ENCODE results near the gene CRYGA.

CRYGA gene

DNA sequence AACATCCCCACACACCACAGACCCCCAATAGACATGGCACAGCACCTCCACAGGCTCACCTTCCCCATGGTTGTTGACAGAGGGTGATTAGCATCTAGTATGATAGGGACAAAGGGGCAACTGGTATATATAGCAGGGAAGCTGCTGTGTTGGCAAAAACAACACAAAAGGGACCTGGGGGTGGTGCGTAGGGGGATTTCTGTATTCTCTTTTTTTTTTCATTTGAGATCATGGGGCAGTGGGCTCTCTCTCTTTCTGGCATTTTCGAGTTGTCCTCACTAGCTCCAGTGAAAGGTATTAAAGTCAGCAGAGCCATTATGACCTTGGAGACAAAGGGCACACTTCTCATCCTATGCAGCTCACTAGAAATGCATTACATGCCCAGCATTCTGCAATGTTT is at the start of gene CRYGA:
TSS of gene CRYGA (minus strand) at position 101 of the 400 bp plus-strand sequence. CDS start at position 68, 33 bp downstream.
- DNase-seq = no peak

DNA sequence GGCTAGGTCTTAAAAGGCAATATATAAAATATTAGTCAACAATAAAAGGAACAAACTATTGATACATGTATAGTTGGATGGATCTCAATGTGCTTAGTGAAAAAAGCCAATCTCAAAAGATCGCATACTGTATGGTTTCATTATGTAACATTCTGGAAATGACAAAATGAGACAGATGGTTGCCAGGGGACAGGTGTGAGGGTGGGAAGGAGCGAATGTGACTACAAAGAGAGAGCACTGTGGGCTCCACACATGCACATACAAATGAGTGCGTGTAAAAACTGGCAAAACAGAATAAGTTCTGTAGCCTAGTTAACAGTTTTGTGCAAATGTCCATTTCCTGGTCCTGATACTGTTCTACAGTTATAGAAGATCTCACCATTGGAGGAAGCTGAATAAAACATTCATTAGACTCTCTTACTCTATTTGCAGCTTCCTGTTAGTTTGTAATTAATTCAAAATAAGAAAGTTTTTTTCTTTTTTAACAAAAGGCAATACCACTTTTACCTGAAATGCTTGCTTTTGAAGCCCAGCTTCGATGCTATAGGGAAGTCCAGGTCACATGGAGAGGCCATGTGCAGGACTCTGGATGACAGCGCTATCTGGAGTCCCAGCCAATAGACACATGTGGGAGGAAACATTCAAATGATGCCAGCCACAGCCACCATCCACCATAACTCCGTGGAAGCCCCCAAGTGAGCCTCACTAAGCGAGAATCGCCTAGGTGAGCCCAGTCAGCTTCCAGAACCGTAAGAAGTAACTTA is 47.5 kb upstream of the CRYGA start:
- DNase-seq = peak in 1 of 2 experiments; percentile 66

- no peak for DNase-seq
Measured at GRCh38 chr2:208208335-208209085, 45.1 kb upstream of the CRYGA start.

DNA sequence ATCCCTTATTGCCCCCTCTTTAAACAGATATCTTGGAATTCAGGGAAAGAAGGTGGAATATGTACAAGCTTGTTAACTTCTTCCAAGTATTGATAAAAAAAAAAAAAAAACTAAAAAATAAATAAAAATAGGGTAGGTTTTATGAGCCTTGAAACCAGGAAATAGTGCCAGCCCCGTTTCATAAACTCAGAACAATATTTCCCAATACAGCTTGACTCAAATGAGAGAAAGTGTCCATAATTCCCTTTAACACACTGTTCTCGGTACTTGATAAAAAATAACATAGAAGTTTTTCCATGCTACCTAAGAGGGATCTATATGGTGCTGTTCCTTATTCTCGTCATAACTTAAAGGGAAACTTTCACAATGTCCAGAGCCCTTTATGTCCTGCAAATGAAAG is 44.4 kb upstream of the CRYGA start:
- no peak for DNase-seq

- DNase-seq = no peak
Measured at GRCh38 chr2:208204166-208204565, 40.8 kb upstream of the CRYGA start.

GRCh38 chr2:208195531-208195930 is 32.1 kb upstream of the CRYGA start:
- DNase-seq = no peak

GRCh38 chr2:208192611-208193236 is 29.3 kb upstream of the CRYGA start:
- DNase-seq = no peak

DNA sequence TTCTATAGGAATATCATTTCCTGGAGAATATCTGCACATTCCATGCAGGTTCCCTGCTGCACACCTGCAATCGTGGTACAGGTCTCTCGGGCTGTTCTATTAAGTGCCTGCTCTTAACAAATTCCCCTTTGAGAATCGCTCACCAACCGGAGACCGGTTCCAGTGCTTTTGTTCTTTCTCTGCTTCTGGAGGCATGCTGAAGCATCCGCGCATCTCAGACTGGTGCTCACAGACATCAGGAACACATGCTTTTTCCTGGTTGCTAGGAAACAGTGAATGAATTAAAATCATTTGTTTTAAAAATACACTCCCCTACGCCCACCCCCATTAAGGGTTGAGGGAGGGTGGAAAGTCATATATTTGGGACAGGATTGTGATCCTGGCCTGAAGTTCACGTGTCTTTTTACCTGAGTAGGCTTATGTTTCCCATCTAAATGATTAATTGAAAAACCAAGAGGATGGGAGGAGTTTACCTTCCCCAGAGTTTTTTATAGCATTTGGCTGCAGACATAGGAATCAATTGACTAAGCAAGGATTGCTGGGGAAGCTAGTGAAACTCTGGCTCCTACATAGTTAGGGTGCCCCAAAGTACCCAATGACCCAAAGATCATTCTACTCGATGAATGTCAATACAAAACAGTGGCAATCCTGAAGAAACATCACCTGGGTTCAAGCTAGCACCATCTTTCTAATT is 26.6 kb upstream of the CRYGA start, which contains the start of gene C2orf80:
TSS of gene C2orf80 (minus strand) at position 221 of the 694 bp plus-strand sequence. CDS start 3,044 bp downstream, outside the sequence.
- no peak for DNase-seq

DNA sequence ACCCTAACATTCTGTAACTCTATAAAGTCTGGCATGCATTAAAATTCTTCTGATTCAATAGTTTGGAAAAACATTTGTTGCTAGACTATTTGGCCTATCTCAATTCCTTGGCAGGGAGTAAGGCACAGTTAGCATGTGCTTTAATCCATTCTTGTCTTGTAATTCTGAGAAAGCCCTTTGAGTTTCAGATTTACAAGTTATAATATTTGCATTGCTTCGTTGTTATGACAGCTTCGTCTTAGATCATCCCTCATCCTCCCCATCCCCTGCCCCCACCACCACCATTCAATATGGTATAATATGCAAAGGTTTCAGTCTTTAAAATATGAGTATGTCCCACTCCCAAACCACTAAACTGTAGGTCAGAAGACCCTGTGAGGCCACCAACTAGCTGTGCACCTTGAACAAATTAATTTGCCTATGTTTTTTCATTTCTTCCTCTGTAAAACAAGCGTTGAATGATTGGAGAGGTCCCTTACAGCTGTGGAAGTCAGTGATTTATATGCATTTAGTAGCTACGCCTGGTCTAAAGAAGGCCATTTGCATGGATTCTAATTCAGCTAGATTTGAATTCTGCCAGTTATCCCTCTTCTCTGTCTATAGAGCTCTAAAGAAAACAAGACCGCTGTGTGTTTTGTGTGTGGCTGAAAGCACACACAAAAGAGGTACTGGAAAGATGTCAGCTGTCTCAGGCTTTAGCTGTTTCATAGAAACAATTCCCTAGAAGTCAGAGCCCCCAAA is 25.9 kb upstream of the CRYGA start:
- no peak for DNase-seq

- DNase-seq = no peak
Measured at GRCh38 chr2:208186893-208187292, 23.5 kb upstream of the CRYGA start.

DNA sequence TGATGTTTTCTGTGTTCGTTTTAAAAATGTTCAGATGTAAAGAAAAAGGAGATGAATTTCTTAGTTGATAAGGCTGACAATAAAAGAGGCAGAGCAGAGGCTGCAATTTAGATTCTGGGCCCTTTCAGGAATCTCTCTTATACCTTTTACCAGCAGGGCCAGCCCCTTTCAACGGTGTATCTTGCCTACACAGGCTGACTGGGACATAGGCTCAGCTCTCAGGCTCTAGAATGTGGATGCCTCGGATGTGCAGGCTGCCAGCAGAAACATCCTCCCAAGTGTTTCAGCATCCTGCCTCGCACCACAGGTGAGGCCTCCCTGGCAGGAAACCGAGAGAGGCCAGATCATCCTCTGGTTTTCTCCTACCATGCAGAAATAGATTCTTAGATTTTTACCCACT is 23.1 kb upstream of the CRYGA start:
- no peak for DNase-seq

GRCh38 chr2:208183972-208184705 is 20.8 kb upstream of the CRYGA start:
- DNase-seq = peak in 1 of 2 experiments; percentile 20

GRCh38 chr2:208183526-208183925 is 20.1 kb upstream of the CRYGA start:
- no peak for DNase-seq

DNA sequence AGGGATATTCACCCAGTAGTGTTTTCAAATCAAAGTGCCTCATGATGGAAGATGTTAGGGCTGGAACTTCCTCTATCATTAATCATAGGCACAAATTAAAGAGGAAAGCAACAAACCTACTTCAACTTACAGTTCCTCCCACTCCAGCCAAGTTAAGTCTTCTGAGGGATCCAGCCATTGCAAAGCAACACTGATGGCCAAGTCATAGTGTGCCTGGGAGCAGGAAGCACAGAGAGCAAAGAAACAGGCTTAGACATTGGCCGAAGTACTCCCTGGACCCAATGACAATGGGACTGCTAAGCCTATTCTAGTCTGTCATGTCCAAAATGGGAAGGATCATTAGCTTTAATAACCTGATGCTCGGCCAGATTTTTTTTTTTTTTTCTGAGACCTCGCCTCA is 19.4 kb upstream of the CRYGA start:
- DNase-seq = no peak

DNA sequence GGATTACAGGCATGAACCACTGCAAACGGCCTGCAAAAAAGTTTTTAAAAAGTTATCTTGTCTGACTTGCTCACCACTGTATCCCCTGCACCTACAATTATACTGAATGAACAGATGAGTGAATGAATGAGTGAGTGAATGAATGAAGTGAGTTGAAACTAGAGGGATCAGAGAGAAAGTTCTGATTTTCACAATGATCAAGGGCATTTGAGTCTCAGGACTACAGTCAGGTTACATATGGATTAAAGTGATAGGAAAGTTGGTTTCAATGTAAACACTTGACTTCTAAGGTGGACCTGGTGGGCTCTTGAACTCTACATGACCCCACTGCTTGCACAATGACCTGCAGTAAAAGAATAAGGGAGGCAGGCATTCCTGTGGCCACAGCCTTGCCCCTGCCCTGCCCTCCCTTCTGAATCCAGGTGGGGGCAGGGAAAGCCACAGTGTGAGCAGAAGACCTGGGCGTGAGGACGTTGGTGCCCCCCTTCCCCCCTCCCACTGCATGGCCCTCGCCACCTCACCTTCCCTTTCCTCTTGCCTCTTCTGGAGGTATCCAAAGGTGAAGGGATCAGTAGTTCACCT is 15.7 kb upstream of the CRYGA start:
- no peak for DNase-seq

DNA sequence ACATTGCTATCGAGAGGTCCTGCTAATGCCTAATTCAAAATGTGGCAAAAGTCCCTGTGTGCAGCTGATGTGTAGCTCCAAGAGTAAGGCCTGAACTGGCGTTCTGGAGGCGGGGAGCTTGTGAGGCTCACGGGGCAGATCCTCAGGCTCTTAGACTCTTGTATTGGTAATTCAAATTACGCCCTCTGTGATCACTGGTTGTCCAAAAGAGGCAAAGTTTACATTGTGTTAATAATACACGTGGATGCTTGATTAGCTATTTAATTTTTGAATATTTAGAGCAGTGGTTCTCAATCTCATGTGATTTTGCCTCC is 12.4 kb upstream of the CRYGA start:
- DNase-seq = no peak

GRCh38 chr2:208175069-208175839 is 11.9 kb upstream of the CRYGA start:
- peak; percentile 78 to 85 for DNase-seq

- DNase-seq = no peak
Measured at GRCh38 chr2:208174144-208174543, 10.8 kb upstream of the CRYGA start.

- no peak for DNase-seq
Measured at GRCh38 chr2:208172125-208172524, 8.7 kb upstream of the CRYGA start.

GRCh38 chr2:208164951-208165755 is 1.8 kb upstream of the CRYGA start:
- no peak for DNase-seq
